NCI-H82 treated with DMSO at 0.1 percent for 48 hours (cell line): Measurements from ENCODE around the gene SLC66A2.

Experiments
- DNase-seq: peaks from one replicate; lab custom pipeline; 2025; ENCODE audit not compliant: unreplicated experiment; lab: John Stamatoyannopoulos, UW

Gene SLC66A2

GRCh38 chr18:79938196-79938595 is 13.3 kb downstream of the SLC66A2 start:
- no peak for DNase-seq

DNA sequence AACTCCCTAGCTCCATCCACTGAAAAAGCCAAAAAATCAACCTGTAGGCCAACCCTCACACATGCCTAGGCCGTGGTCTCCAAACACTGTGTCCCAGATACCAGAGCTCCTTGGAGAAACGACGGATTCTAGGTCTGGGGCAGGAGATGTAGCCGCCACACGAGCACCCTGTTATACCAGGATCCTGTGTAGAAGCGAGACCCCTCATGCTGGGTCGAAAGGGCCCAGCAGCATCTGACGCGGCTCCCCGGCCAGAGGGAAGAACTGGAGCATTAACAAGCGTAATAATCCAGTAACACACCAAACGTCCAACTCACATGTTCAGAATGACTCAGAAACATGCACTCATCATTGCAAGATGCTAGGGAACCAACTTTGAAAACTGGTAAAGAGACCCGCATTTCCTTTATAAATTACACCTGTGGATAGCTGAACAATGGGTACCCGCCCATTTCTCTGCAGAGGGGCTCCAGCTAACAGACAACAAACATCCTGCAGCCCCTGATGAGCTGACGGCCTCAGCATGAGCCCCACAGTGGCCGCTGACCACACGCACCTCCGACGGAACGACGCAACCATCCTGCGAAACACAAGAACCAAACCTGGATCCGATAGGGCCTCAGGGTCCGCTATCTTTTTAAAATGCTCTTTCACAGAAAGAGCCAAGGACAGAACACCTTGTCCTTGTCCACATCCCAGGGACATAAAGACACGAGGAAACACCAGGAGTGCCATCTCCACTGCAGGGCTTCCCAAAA is 14.2 kb downstream of the SLC66A2 start:
- DNase-seq: no peak

- no peak for DNase-seq
Measured at GRCh38 chr18:79936641-79937040, 14.8 kb downstream of the SLC66A2 start.

- DNase-seq: no peak
Measured at GRCh38 chr18:79935925-79936324, 15.5 kb downstream of the SLC66A2 start.

GRCh38 chr18:79935499-79935898 is 16.0 kb downstream of the SLC66A2 start:
- no peak for DNase-seq

DNA sequence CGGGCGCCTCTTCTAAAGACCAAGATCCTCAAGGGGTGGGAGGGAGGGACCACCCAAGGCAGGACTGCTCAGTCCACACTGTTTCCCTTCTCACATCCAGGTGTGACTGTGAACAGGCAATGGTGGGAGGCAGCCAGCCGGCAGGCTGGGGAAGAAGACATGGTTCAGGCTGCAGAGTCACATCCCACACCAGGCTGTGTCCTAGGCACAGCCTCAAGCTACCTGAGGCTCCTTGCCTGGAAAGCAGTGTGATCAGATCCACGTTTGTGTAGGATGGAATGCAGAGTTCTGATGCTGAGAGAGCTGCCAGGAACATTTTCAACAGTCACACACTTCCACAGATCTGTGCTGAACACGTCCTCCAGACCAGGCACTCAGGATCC is 16.4 kb downstream of the SLC66A2 start:
- DNase-seq: no peak

DNA sequence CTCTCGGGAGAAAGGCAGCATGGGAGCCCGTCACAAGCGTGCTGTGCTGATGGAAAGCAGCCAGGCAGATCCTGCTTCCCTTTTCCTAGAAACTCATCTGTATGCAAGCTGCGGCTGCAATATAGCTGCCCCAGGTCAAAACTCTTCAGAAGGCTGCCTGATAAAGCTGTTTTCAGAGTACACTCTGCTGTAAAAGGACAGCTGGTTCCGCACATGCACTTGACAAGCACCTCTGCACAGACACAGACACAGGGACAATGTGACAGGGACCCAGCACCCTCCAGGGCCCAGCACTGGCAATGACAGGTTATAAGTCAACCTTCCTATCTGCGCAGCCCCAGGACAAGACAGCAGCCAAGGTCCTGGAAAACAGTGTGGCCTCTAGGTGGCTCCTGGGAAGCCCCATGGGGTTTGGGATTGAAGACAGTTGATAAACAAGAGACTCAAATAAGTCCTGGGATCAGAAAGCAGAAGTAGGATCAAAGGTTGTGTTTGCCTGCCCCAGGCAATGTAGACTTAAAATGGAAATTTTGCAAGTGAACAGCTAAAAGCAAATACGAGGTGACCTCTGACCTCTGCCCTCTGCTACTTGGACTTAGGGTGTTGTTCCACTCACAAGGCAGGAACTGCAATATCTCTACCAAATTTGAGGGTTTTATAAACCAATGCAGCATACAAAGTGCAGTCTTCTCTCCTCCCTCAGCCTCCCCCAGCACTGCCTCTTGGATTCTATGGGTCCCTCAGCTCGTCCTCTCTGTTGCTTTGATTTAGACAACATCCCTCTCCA is 16.9 kb downstream of the SLC66A2 start:
- DNase-seq: no peak

GRCh38 chr18:79933765-79934164 is 17.7 kb downstream of the SLC66A2 start:
- DNase-seq: no peak

- no peak for DNase-seq
Measured at GRCh38 chr18:79932907-79933306, 18.5 kb downstream of the SLC66A2 start.

DNA sequence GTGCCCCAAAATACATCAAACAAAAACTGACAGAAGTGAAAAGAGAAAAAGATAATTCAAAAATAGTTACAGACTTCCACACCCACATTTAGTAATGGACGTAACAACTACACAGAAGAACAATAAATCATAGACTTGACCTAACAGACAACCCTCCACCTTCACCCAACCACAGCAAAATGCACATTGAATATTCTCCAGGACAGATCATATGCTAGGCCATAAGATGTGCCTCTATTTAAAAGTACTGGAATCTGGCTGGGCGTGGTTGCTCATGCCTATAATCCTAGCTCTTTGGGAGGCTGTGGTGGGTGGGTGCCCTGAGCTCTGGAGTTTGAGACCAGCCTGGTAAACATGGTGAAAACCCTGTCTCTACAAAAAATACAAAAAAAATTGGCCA is 20.0 kb downstream of the SLC66A2 start:
- no peak for DNase-seq

GRCh38 chr18:79930020-79930642 is 21.3 kb downstream of the SLC66A2 start:
- no peak for DNase-seq

DNA sequence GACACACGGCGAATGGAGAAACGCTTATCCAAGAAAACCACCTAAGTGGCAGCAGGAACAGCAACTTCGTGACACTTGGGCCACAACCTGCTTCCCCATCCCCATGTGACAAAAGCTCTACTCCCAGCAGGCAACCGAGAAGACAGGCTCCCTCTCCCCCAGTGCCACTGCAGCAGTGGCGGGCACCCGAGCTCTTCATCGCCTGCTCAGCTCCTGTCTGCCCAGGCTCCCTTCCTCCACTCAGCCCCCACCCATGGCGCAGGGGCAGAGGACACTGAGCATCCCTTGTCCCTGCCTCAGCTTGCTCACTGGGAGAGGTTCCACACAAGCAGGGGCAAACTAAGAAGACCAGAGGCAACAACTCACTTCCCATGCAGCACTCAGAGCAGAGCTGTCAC is 22.9 kb downstream of the SLC66A2 start:
- DNase-seq: no peak

GRCh38 chr18:79927607-79928562 is 23.6 kb downstream of the SLC66A2 start:
- DNase-seq: peak; percentile 36

DNA sequence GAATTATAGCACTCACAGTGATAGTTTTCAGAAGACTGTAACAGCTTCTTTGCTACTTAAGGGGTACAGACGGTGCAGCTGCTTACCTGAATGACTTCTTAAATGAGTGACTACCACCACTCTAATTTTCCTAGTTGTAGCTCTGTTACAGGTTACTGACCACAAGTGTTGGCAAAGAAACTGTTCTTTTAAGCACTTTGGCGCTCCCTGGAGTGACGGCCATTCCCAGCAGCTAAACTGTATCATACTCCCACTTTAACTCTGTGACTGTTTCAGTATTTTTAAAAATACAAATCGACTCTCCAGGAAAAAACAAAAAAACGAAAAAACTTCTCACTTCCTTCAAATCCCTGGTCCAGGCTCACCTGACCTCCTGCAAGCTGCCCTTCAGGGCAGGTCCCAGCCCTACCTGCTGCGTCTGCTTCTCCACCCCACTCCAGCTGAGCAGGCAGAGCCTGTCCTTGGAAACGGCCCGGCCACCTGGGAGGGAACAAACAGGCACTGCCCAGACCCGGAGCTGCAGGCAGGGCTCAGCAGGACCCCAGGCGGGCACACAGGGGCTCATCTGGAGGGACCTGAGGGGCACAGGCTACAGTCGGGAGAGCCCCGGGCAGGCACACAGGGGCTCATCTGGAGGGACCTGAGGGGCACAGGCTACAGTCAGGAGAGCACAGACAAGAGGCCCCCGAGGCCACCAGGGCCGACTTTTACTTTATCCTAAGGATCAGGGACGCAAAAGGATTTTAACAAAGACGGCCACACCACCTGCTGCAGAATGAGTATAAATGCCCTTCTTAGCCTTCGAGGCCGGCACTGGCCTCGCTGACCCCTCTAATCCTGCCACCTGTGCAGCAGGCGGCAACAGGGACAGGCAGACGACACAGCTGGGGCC is 24.5 kb downstream of the SLC66A2 start:
- peak; percentile 77 for DNase-seq

GRCh38 chr18:79926306-79926705 is 25.1 kb downstream of the SLC66A2 start:
- DNase-seq: no peak

DNA sequence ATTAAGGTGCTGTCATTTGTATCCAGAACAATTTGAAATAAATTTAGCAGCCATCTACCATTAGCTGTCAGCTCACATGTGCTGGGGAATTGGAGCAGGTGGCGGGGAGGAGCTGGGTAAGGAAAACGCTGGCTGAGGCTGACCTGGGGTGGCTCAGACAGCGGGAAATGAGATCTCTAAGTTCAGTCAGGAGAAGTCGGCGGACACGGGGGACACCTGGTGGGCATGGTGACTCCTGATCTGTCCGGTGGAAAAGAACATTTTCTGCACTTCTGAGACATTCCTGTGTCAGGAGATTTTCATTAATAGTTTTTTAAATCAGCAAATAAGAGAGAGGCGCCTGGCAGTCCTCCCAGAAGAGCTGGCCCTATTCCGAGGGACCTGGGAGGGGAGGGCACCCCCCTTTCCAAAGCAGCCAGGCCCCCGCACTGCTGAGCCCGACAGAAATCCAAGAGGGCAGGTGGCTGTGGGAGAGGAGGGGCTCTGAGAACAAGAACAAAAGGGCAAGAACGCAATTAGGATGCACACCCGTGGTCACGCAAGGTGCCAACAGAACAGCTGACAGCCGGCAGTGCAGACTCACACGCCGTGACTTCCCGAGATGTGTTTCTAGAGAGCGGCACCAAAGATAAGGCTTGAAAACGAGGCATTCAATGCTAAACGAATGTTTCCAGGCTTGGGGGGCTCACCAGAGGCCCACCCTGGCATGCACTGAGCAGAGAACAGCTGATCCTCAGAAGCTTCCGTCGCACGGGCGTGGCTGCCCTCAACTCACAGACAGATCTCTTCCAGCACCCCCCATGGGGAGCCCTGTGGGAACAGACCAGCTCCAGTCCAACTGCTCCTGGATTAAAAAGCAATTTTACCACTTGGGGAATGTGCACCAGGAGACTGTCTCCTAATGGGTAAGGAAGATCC is 26.4 kb downstream of the SLC66A2 start:
- DNase-seq: no peak

DNA sequence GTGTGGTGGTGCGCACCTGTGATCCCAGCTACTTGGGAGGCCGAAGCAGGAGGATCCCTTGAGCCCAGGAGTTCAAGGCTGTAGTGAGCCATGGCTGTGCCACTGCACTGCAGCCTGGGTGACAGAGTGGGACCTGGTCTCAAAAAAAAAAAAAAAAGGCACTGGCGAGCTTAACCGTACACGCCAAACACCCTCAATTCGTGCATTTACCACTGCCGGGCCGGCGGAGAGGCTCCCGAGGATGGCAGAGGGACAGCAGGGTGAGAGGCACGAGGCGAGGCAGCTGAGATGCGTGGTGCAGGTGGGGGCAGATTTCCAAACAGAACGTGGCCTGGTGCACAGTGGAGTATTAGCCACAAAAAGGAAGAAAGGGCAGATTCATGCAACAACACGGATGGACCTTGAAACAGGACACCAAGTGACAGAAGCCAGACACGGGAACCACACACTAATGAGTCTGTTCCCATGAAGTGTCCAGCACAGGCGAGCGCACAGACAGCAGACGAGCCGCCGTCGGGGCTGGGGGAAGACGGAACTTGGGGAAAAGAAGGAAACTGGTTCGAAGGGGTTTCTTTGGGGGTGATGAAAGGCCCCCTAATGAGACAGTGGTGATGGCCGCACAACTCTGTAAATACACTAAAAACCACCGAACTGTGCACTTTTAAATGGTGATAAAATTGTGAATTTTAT is 27.4 kb downstream of the SLC66A2 start:
- no peak for DNase-seq

- no peak for DNase-seq
Measured at GRCh38 chr18:79922971-79923411, 28.5 kb downstream of the SLC66A2 start.
